ENCODE data around the gene KRT79.
"Not testable (repeated sequence)": the region's sequence is repeated elsewhere in the genome, so short reads cannot be mapped to it uniquely, and the experiment has no call there.

Gene KRT79

DNA sequence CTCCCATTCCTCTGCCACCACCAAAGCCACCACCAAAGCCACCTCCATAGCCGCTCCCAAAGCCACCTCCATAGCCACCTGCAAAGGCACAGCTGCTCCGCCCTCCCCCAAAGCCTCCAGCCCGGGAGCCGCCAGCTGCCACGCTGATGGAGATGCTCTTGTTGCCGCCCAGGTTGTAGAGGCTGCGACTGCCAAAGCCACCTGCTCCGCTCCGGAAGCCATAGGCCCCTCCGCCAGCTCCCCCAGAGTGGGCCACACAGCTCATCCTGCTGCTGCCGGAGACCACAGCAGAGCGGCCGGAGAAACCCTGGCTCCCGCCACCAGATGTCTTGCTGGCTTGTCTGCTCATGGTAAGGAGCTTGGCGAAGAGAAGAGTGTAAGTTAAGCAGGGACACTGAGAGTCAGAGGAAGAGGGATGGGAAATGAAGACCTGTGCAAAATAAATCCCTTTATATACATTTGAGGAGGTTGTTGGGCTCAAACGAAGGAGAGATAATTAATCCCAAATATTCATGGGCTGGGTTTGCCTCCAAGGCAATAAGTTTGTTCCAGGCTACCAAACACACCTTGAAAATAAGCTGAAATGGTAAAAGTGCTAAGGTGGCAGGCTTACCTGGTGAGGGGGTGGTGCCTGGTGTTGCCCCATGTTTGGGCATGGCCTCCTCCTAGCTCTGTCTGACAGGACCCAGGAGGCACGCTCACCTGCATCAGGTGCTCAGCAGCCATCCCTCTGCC, 38.2 kb downstream of the KRT79 start, which contains the start of gene KRT3:
Gene KRT3, minus strand, starts transcription at position 424 of the 735 bp plus-strand sequence. Its CDS starts 75 bp downstream, at position 349.
- FAIRE-seq: no peak
- no peak for DNase-seq (ENCODE audit: insufficient read length, low spot score)
- no peak for TF ChIP-seq POLR2A (IDR thresholded peaks at IDR 0.05; ENCODE audit: low read depth, low read length)

DNA sequence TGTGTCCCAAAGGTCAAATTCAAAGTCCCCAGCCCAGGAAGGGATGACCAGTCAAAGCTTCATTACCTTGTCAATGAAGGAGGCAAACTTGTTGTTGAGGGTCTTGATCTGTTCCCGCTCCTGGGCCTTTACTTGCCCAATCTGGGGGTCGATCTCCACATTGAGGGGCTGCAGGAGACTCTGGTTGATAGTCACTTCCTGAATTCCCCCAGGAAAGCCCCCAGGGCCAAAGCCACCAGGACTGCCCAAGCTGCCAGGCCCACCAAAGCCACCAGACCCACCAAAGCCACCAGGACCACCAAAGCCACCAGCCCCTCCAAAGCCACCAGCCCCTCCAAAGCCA, 38.8 kb downstream of the KRT79 start:
- DNase-seq (ENCODE audit: insufficient read length, low spot score); FAIRE-seq: not testable (repeated sequence)

- DNase-seq (ENCODE audit: insufficient read length, low spot score) (no peak), FAIRE-seq (no peak)
- no peak for TF ChIP-seq POLR2A (IDR thresholded peaks at IDR 0.05; ENCODE audit: low read depth, low read length)
Observed at GRCh38 chr12:52794479-52795331, 39.4 kb downstream of the KRT79 start.

DNA sequence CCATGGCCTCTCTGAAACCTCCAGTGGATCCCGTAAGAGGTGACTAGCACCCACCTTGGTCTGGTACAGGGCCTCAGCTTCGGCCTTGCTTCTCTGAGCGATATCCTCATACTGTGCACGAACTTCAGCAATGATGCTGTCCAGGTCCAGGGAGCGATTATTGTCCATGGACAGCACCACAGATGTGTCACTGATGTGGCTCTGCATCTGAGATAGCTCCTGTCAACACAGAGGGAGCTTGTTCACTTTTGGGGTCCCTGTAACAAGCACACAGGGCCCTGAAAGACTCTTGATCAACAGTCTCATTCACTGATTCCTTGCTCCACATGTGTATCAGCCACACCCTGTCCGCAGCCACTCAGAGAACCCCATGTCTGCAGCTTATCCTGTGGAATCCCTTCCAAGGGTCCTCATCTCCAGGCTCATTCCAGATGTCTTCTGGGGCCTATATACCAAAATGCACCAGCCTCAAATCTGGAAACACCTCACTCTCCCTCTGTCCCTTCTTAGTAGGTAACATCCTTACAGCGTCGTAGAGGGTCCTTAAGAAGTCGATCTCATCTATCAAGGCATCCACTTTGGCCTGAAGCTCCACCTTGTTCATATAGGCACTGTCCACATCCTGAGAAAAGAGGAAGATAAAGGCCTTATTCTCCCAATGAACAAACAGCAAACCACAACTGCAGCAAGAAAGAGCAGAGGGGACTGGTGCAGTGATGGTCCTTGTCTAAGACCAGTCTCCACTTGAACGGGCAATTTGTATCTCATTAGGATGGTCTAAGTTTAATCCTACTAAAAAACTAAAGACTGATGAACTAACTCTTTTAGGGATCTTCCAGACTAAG, 41.7 kb downstream of the KRT79 start:
- FAIRE-seq (no peak), DNase-seq (ENCODE audit: insufficient read length, low spot score) (no peak)
- no peak for TF ChIP-seq POLR2A (IDR thresholded peaks at IDR 0.05; ENCODE audit: low read depth, low read length)

- no peak for FAIRE-seq
Observed at GRCh38 chr12:52791271-52792184, 42.6 kb downstream of the KRT79 start.

DNA sequence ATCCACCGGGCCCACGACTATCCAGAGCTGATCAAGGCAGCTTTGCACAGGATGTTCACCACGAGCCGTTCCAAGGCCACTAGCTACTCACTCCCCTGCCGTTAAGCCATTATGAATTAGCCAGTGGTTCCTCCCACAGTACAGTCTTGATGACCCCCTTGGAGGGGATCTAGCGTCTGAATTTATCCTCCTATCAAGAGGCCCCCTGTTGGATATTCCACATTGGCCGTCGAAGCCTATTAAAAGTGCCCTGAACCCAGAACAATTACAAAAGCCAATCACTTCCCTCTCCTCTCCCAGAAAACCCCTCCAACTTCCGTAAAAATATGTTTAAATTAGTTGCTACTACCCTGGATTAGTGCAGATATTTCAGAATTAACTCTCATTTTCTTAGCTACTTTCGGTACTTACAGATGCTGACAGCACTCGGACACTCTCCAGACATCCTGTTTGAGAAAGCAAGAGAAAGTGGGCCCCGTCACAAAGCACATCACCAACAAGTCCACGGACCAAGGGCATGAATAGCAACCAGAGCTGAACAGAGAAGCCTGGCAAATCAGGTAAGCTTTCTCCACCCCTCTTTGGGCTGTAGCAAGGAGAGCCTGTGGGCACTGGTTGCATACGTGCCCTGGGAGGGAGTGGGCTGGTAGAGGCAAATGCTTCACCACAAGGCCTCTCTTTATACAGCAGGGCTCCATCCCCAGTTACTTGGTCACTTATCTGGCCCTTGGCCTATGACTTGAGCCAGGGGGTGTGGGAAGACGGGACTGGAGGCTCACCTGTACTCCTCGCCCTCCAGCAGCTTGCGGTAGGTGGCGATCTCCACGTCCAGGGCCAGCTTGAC, 43.5 kb downstream of the KRT79 start:
- FAIRE-seq (no peak), DNase-seq (ENCODE audit: insufficient read length, low spot score) (no peak)
- TF ChIP-seq POLR2A (IDR thresholded peaks at IDR 0.05; ENCODE audit: low read depth, low read length): no peak

More at GRCh38 chr12:52791271-52792184, 42.6 kb downstream of the KRT79 start:
- TF ChIP-seq POLR2A (IDR thresholded peaks at IDR 0.05; ENCODE audit: low read depth, low read length): no peak
- no peak for DNase-seq (ENCODE audit: insufficient read length, low spot score)

DNA sequence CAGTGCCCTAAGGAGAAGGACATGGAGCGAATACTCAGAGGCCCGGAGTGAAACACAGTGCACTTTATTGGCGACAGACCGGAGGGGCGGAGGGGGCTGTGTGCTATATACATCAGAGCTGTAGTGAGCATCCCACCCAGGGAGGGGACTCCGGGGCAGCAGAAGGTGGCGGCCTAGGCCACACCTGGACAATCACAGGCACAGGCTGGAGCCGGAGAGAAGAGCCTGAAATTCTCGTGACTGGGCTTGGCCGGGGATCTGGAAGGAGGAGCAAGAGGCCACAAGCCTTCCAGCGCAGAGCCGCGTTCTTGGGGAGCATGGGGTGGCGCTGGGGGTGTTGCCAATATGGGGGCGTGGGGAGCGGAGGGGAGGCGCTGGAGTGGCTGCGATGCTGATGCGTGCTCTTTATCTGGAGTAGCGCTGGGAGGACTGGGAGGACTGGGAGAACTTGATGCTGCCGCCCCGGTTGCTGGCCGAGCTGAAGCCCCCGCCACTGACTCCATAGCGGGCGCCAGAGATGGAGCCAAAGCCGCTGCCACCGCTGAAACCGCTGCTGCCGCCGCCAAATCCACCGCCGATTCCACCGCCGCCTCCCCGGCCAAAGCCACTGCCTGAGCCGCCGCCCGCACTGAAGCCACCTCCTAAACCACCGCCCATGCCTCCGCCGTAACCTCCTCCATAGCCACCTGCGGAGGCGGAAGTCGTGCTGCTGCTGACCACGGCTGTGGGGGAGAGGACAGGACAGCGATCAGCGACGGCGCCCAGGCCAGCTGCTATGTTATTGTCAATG, 44.3 kb downstream of the KRT79 start:
- DNase-seq (ENCODE audit: insufficient read length, low spot score) (no peak), FAIRE-seq (no peak)
- no peak for TF ChIP-seq POLR2A (IDR thresholded peaks at IDR 0.05; ENCODE audit: low read depth, low read length)

- DNase-seq (ENCODE audit: insufficient read length, low spot score): no peak
- no peak for TF ChIP-seq POLR2A (IDR thresholded peaks at IDR 0.05; ENCODE audit: low read depth, low read length)
- no peak for FAIRE-seq
Observed at GRCh38 chr12:52788876-52789636, 45.1 kb downstream of the KRT79 start.

- no peak for FAIRE-seq
- TF ChIP-seq POLR2A (IDR thresholded peaks at IDR 0.05; ENCODE audit: low read depth, low read length): no peak
Observed at GRCh38 chr12:52788192-52788875, 45.8 kb downstream of the KRT79 start.

More at GRCh38 chr12:52788192-52788875, 45.8 kb downstream of the KRT79 start:
- no peak for DNase-seq (ENCODE audit: insufficient read length, low spot score)
